ENCODE measurements around the gene PTPRG.

The PTPRG gene

GRCh38 chr3:61997101-61997500 lies 435.7 kb downstream of the PTPRG start:
- no peaks in the 10 kb centered on the region for H3K36me3 ChIP-seq (ENCODE audit: control insufficient read depth, insufficient read depth, low read length)
- TF ChIP-seq, protein P1, sequence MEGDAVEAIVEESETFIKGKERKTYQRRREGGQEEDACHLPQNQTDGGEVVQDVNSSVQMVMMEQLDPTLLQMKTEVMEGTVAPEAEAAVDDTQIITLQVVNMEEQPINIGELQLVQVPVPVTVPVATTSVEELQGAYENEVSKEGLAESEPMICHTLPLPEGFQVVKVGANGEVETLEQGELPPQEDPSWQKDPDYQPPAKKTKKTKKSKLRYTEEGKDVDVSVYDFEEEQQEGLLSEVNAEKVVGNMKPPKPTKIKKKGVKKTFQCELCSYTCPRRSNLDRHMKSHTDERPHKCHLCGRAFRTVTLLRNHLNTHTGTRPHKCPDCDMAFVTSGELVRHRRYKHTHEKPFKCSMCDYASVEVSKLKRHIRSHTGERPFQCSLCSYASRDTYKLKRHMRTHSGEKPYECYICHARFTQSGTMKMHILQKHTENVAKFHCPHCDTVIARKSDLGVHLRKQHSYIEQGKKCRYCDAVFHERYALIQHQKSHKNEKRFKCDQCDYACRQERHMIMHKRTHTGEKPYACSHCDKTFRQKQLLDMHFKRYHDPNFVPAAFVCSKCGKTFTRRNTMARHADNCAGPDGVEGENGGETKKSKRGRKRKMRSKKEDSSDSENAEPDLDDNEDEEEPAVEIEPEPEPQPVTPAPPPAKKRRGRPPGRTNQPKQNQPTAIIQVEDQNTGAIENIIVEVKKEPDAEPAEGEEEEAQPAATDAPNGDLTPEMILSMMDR (IDR thresholded peaks at IDR 0.05): no peak
- no peak overlapping the region for H3K9ac ChIP-seq
- H2AFZ ChIP-seq: no peak overlapping the region
- no peak overlapping the region for H3K4me2 ChIP-seq (ENCODE audit: low read length)
- no peaks in the 10 kb centered on the region for H3K9me3 ChIP-seq (ENCODE audit: control insufficient read depth, low read length)
- peaks cover 36% of the 10 kb centered on the region for H3K79me2 ChIP-seq
- H3K27me3 ChIP-seq (ENCODE audit: control insufficient read depth, insufficient read depth, low read length): no peaks in the 10 kb centered on the region
- H3K27ac ChIP-seq: no peak overlapping the region
- no peak overlapping the region for H3K4me3 ChIP-seq (ENCODE audit: low read depth, low read length)
- H3K4me1 ChIP-seq: peaks cover 9% of the 10 kb centered on the region

GRCh38 chr3:62003835-62004234 lies 442.5 kb downstream of the PTPRG start:
- Histone ChIP-seq H3K79me2 (peaks cover 24% of the 10 kb centered on the region), H2AFZ (no peak overlapping the region), H3K4me1 (peaks cover 6% of the 10 kb centered on the region), H3K27me3 (ENCODE audit: control insufficient read depth, insufficient read depth, low read length) (no peaks in the 10 kb centered on the region), H3K4me3 (ENCODE audit: low read depth, low read length) (no peak overlapping the region), H3K36me3 (ENCODE audit: control insufficient read depth, insufficient read depth, low read length) (no peaks in the 10 kb centered on the region), H3K4me2 (ENCODE audit: low read length) (no peak overlapping the region), H3K27ac (no peak overlapping the region), H3K9ac (no peak overlapping the region), H3K9me3 (ENCODE audit: control insufficient read depth, low read length) (no peaks in the 10 kb centered on the region)
- TF ChIP-seq, protein P1 (IDR thresholded peaks at IDR 0.05): no peak

- Histone ChIP-seq H3K4me1 (no peaks in the 10 kb centered on the region), H3K9me3 (ENCODE audit: control insufficient read depth, low read length) (no peaks in the 10 kb centered on the region), H3K4me3 (ENCODE audit: low read depth, low read length) (no peak overlapping the region), H3K9ac (no peak overlapping the region), H3K27ac (no peak overlapping the region), H3K79me2 (peaks cover 39% of the 10 kb centered on the region), H2AFZ (no peak overlapping the region), H3K27me3 (ENCODE audit: control insufficient read depth, insufficient read depth, low read length) (no peaks in the 10 kb centered on the region), H3K36me3 (ENCODE audit: control insufficient read depth, insufficient read depth, low read length) (no peaks in the 10 kb centered on the region), H3K4me2 (ENCODE audit: low read length) (no peak overlapping the region)
- TF ChIP-seq, protein P1 (IDR thresholded peaks at IDR 0.05): no peak
Measured at GRCh38 chr3:62007036-62007435, 445.7 kb downstream of the PTPRG start.

DNA sequence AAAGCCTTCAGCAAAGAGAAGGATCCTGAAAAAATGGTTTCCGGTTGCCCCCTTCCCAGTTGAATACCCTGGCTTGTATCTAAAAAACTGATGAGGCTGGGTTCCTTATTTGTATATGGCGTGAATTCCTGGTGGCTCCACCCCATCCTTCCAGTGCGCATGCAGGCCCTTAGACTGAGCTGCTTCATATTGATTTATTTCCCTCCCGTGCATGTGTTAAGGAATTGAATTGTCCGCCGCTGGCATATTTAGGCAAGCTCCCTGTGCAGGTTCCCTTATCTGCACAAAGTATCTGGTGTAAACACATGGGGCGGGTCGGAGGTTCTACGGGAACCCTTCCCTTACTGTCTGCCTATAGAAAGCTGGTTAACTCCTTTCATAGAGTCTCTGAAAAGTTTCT lies 449.6 kb downstream of the PTPRG start:
- no peaks in the 10 kb centered on the region for H3K27me3 ChIP-seq (ENCODE audit: control insufficient read depth, insufficient read depth, low read length)
- H3K9ac ChIP-seq: no peak overlapping the region
- H3K4me1 ChIP-seq: no peaks in the 10 kb centered on the region
- no peaks in the 10 kb centered on the region for H3K36me3 ChIP-seq (ENCODE audit: control insufficient read depth, insufficient read depth, low read length)
- H3K4me2 ChIP-seq (ENCODE audit: low read length): no peak overlapping the region
- H3K27ac ChIP-seq: no peak overlapping the region
- no peak overlapping the region for H3K4me3 ChIP-seq (ENCODE audit: low read depth, low read length)
- H3K79me2 ChIP-seq: peaks cover 37% of the 10 kb centered on the region
- TF ChIP-seq, protein P1 (IDR thresholded peaks at IDR 0.05): no peak
- H3K9me3 ChIP-seq (ENCODE audit: control insufficient read depth, low read length): no peaks in the 10 kb centered on the region
- H2AFZ ChIP-seq: no peak overlapping the region

- TF ChIP-seq, protein P1 (IDR thresholded peaks at IDR 0.05): no peak
- no peaks in the 10 kb centered on the region for H3K4me1 ChIP-seq
- H3K9ac ChIP-seq: no peak overlapping the region
- H3K79me2 ChIP-seq: peaks cover 39% of the 10 kb centered on the region
- H3K36me3 ChIP-seq (ENCODE audit: control insufficient read depth, insufficient read depth, low read length): no peaks in the 10 kb centered on the region
- H3K9me3 ChIP-seq (ENCODE audit: control insufficient read depth, low read length): no peaks in the 10 kb centered on the region
- H3K27me3 ChIP-seq (ENCODE audit: control insufficient read depth, insufficient read depth, low read length): no peaks in the 10 kb centered on the region
- H3K4me3 ChIP-seq (ENCODE audit: low read depth, low read length): no peak overlapping the region
- no peak overlapping the region for H3K27ac ChIP-seq
- no peak overlapping the region for H3K4me2 ChIP-seq (ENCODE audit: low read length)
- no peak overlapping the region for H2AFZ ChIP-seq
Measured at GRCh38 chr3:62011666-62012065, 450.3 kb downstream of the PTPRG start.

Data from parathyroid adenoma (tissue), 2 donors.